GM18498 (cell line): ENCODE data around the gene CD99.
A peak's percentile ranks its signal among the peaks of the same experiment; 100 is the strongest.
"Not testable (repeated sequence)": the region's sequence is repeated elsewhere in the genome, so short reads cannot be mapped to it uniquely, and the experiment has no call there.

Experiments
- ATAC-seq: cut with Tn5 transposase; IDR thresholded peaks from one replicate; pipeline ENCODE4 v1.9.1; 2021; ENCODE audit warnings: mild to moderate bottlenecking, moderate library complexity; ENCODE audit not compliant: unreplicated experiment

CD99 gene

DNA sequence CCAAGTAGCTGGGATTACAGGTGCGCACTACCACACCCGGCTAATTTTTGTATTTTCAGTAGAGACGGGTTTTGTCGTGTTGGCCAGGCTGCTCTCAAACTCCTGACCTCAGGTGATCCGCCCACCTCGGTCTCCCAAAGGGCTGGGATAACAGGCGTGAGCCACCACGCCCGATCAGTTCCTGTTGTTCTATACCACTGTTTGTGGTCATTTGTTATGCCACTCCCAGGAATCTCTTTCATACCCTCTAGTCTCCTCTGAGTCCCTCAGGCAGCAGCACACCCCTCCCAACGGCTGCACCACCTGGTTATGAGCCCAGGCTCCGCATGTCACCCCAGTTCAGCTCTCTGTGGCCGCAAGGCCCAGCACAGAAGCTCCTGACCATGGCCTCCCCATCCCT lies 17.5 kb upstream of the CD99 start:
- ATAC-seq, result no peak

- not testable (repeated sequence) for ATAC-seq
Measured at GRCh38 chrX:2675657-2676200, 15.4 kb upstream of the CD99 start.

- no peak for ATAC-seq
Measured at GRCh38 chrX:2676794-2677675, 14.1 kb upstream of the CD99 start.

DNA sequence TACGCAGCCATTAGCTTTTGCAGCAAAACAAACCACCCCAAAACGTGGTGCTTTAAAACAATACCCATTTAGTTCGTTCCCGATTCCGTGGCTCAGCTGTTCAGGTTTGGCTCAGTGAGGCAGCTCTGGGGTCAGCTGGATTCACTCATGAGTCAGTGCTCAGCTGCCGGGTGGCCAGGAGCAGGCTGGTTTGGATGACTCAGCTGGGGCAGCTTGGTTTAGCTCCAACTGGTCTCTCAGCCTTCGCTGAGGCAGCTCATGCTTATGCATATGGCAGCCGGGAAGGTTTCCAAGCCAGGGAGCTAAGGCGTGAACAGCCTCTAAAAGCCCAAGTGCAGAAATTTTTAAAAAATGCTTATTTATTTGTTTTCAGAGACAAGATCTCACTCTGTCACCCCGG lies 13.3 kb upstream of the CD99 start:
- ATAC-seq, result no peak

DNA sequence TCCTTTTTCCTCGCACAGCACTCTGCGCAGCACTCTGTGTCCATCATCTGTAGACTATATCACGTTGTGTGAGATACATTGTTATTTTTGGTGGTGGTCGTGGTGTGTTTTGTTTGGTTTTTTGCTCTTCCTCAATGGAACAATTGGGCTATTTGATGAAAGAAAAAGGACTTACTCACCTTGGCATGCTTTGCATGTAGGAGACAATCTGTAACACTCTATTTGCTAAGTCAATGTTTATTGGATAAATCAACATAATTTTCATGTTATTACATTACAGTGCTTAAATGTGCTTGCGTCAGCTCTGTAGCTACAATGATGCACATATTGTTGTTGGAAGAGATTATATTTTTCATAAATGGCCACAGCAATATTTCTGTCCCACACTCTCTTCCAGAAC lies 12.5 kb upstream of the CD99 start:
- no peak for ATAC-seq

DNA sequence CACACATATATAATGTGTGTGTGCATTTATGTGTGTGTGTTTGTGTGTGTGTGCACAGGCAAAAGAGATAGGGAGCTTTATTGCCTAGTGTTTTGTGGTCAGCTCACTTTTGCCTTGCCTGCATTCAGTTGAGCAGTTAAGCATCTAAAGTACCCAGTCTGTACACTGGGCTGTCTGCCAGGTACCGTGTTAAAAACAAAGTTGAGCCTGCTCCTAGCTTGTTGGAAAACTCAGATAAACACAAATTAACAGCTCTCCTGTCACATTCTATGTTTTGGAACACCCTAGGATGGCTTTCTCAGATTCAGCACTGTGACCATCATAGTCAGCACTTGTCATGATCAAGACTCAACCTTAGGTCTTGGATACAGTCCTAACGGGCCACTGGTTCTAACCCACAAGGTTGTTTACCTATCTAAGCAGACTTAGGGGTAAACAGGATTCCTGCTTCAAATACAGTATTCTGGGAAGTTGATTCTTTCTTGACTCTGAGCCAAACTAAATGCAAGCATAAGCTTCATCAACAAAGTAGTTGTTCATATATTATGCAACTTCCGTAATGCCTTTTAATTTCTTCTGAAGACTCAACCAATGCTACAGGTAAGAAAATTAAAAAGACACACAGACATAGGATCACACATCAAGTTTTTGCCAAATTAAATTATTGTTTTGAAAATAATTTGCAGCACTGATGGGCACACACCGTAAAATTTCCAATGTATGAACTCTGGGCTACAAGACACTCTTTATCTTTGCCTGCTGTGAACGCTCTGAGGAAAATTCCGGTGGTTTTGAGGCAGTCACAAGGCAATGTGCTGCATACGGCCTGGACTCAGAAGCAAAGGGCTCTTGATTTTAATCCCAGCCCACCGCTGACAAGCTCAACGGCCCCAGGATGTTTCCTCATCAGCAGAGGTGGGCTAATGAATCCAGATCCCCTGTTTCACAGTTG lies 11.3 kb upstream of the CD99 start:
- no peak for ATAC-seq

DNA sequence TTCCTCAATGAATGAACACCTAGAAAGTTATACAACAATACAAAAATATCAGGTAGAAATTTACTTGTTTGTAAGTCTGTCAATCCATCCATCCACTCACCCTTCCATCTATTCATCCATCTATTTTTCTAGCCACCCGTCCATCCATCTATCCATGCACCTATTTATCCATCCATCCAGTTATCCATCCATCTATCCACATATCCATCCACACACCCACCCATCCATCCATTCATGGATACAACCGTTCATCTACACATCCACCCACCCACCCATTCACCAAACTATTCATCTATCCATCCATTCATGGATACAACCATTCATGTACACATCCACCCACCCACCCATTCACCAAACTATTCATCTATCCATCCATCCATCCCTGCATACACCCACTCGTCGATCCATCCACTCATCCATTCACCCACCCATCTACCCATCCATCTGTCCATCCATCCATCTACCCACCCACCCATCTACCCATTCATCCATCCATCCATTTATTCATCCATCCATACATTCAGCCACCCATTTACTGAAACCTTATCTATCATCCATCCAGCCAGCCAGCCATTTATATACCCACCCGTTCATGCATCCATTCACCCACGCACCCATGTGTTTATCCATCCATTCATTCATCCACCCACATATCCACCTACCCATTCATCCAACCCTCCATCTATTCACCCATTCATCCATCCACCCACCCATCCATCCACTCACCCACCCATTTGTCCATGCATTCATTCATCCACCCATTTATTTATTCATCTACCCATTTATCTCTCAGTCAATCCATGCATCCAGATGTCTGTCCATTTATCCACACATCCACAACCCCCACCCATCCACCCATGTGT lies 10.4 kb upstream of the CD99 start:
- ATAC-seq, result no peak

DNA sequence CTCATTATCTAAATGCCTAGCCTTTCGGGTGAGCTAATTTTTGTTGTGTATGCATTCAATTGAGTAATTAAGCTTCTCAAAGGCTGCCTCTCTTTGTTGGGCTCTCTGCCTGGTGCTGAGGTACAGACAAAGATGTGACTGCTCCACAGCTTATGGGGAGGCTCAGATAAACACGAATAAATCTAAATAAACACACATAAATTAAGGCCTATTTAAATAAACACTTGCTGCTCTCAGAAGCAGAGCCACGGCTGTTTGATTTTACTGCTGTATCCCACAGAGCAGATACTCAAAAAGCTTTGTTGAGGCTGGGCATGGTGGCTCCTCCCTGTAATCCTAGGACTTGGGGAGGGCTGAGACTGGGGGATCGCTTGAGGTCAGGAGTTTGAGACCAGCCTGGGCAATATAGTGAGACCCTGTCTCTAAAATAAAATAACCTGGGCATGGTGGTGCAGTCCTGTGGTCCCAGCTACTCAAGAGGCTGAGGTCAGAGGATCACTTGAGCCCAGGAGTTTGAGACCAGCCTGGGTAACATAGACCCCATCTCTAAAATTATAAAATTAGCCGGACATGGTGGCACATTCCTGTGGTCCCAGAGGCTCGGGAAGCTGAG lies 8.4 kb upstream of the CD99 start:
- no peak for ATAC-seq

- no peak for ATAC-seq
Measured at GRCh38 chrX:2684256-2684655, 6.8 kb upstream of the CD99 start.

DNA sequence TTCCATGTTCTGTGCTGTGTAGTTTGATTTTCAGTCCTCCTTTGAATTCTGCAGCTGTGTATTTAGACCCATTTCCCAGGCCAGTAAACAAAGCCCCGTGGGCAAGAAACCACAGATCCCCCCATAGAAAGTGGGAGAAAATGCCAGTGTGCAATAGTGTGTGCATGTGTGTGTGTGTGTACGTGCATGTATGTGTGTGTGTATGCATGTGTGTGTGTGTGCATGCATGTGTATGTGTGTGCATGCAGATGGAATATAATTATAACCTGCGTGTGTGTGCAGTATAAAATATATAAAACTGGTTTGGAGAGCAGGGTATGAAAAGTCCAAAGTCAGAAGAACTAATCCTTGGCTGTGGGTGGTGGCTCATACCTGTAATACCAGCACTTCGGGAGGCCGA lies 5.2 kb upstream of the CD99 start:
- no peak for ATAC-seq

DNA sequence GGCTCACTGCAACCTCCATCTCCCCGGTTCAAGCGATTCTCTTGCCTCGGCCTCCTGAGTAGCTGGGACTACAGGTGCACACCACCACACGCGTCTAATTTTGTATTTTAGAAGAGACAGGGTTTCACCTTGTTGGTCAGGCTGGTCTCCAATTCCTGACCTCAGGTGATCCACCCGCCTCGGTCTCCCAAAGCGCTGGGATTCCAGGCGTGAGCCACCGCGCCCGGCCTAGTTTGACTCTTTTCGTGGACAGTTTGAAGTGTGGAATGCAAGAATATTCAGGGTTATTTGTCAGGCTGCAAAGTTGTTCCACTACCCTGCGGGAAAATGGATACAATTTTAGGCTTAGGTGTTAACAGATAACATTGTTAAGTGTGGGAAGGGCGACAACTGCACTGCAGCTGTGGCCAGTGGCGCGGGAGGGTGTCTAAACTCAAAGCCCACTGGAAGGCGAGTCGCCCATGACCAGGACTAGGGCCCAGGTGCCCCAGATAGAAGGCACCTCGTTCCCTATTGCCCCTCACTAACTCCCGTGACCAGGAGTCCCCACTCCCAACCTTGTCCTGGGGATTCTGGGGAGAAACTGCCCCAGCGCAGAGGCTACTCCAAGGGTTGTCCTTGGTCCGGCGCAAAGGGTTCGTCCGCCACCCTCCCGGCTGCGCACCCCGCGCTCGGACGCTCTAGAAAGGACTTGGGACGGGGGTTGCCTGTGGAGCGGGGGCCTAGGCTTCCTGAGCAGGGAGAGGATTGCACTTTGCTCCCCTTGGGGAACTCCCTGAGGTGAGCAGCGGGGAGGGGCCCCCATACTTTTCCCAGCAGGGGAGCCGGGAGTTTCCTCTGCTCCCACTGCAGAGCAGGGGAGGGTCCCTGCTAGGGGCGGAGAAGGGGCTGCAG lies 1.1 kb upstream of the CD99 start:
- ATAC-seq, result no peak

DNA sequence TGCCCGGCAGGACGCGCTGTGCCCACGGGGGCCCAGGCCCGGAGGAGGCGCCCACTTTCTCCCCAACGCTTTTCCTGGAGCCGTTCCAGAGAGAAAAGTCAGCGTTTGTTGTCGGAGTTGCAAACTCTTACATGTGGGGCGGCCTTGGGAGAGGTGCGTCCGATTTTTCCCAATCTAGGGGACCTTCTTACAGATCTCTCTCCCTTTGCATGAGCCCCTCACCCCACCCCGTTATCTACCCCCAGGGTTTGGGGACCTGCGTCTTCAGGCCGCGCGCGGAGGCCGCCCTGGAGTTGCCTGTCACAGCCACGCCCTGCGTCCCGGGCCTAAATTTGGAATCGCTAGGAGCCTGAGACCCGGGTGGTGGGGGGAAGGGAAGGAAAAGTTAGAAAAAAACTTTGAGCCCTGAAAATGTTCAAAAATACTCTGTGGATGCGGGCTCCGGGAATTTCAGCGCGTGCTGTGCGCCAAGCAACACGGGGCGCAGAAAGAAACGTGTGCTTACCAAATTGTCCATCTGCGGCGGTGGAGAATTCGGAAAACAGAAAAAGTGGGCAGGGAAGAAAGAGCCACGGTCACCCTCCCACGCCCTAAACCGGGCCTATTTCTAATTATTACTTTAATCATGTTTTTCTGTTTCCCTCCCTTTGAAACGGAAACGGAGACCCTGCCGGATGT lies 587 bp downstream of the CD99 start:
- peak; percentile 3 for ATAC-seq

GRCh38 chrX:2692221-2693112 lies 1.4 kb downstream of the CD99 start:
- ATAC-seq, result no peak

DNA sequence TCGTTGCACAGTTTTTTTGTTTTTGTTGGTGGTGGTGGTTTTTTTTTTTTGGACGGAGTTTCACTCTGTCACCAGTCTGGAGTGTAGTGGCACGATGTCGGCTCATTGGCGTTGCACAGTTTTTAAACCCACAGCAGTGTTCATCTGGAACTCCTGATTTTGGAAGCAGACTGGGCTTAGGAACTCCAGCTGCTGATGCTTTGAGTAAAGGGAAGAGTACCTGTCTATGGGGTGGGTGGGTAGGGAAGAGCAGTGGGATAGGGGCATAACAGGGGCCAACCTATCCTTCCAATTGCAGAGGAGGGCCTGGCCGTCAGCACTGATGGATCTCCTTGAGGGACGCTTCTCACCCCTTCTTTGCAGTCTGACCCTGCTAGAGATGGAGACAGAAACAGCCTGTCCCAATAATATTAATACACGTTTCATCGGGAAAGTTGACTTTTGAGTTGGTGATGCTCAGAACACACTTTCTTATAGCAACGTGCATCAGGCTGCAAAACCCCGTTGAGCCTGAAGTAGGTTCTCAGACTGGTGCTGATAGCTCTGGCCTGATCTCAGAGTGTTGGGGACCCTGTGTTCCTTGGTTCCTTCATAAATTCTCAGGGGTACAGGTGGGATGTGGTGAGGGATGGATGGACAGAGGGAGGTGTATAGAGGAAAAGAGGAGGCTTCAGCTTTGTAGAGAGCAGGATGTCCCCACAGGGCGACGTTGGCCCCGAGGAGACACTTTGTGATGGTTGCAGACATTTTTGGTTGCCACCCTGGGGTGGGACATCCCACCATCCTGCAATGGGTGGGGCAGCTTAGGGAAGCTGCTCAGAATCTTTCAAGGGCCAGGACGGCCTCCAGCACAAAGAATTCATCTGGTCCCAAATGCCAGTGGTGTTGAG lies 2.3 kb downstream of the CD99 start:
- ATAC-seq, result no peak

DNA sequence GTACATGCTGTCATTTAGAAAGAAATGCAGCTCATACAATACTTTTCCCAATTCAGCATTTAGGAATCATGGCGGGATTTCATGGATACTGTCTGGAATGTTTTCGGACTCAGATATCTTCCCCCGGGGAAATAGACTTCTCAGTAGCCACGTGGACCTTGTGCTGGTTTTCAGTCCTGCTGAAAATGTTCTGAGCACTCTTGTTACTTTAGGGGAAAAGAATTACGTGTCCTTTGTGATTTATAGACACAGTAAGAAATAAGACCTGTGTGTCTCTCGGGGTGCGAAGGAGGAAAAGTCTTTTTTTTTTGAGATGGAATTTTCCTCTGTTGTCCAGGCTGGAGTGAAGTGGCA lies 3.8 kb downstream of the CD99 start:
- ATAC-seq, result no peak

- peak; percentile 85 for ATAC-seq
Measured at GRCh38 chrX:2696698-2697215, 5.7 kb downstream of the CD99 start.
